Activated CD4-positive, alpha-beta T cell treated with anti-CD3 and anti-CD28 coated beads, Interleukin-2, amount 50 U/mL, for 48 hours (primary cell): ENCODE measurements around the gene IZUMO1.
A peak's percentile ranks its signal among the peaks of the same experiment; 100 is the strongest.
"Not testable (repeated sequence)": the region's sequence is repeated elsewhere in the genome, so short reads cannot be mapped to it uniquely, and the experiment has no call there.

Source experiments
- DNase-seq, 2 experiments: peaks; one replicate each; pipeline ENCODE4 v3.0.0-alpha.2; 2020

IZUMO1 gene

GRCh38 chr19:48735031-48735615 is 11.6 kb downstream of the IZUMO1 start:
- DNase-seq, result no peak

GRCh38 chr19:48734625-48735024 is 12.1 kb downstream of the IZUMO1 start:
- no peak for DNase-seq

- no peak for DNase-seq
Measured at GRCh38 chr19:48731452-48731851, 15.3 kb downstream of the IZUMO1 start.

GRCh38 chr19:48728911-48729664 is 17.6 kb downstream of the IZUMO1 start:
- DNase-seq, result no peak

- no peak for DNase-seq
Measured at GRCh38 chr19:48726556-48726955, 20.2 kb downstream of the IZUMO1 start.

- DNase-seq, result peak in 1 of 2 experiments; percentile 21
Measured at GRCh38 chr19:48724796-48725753, 21.6 kb downstream of the IZUMO1 start.

GRCh38 chr19:48722196-48722708 is 24.5 kb downstream of the IZUMO1 start:
- DNase-seq, result no peak

GRCh38 chr19:48720613-48721296 is 26.0 kb downstream of the IZUMO1 start:
- DNase-seq, result peak; percentile 93 to 95

GRCh38 chr19:48720251-48720612 is 26.5 kb downstream of the IZUMO1 start:
- no peak for DNase-seq

- DNase-seq, result no peak
Measured at GRCh38 chr19:48719263-48720171, 27.2 kb downstream of the IZUMO1 start, which contains the start of gene MAMSTR. Gene MAMSTR (minus strand): TSS chr19:48719725. CDS start chr19:48719031, 694 bp downstream.

- DNase-seq, result no peak
Measured at GRCh38 chr19:48718711-48719231, 27.9 kb downstream of the IZUMO1 start.

- DNase-seq, result not testable (repeated sequence)
Measured at GRCh38 chr19:48718106-48718505, 28.6 kb downstream of the IZUMO1 start.

- no peak for DNase-seq
Measured at GRCh38 chr19:48716562-48717291, 30.0 kb downstream of the IZUMO1 start.

- DNase-seq, result no peak
Measured at GRCh38 chr19:48715681-48716171, 31.0 kb downstream of the IZUMO1 start.

- no peak for DNase-seq
Measured at GRCh38 chr19:48714759-48715675, 31.7 kb downstream of the IZUMO1 start.

- DNase-seq, result peak; percentile 99
Measured at GRCh38 chr19:48713864-48714755, 32.6 kb downstream of the IZUMO1 start.

GRCh38 chr19:48713041-48713863 is 33.5 kb downstream of the IZUMO1 start:
- no peak for DNase-seq
